LNCAP (cell line): Measurements from ENCODE around the gene HMGN4.

Experiments used
- TF ChIP-seq, protein P1 (sequence below): fragments of 450-650 bp; IDR thresholded peaks from 2 replicates; pipeline ENCODE4 v1.5.1; 2017; ENCODE audit warnings: mild to moderate bottlenecking

Gene HMGN4

DNA sequence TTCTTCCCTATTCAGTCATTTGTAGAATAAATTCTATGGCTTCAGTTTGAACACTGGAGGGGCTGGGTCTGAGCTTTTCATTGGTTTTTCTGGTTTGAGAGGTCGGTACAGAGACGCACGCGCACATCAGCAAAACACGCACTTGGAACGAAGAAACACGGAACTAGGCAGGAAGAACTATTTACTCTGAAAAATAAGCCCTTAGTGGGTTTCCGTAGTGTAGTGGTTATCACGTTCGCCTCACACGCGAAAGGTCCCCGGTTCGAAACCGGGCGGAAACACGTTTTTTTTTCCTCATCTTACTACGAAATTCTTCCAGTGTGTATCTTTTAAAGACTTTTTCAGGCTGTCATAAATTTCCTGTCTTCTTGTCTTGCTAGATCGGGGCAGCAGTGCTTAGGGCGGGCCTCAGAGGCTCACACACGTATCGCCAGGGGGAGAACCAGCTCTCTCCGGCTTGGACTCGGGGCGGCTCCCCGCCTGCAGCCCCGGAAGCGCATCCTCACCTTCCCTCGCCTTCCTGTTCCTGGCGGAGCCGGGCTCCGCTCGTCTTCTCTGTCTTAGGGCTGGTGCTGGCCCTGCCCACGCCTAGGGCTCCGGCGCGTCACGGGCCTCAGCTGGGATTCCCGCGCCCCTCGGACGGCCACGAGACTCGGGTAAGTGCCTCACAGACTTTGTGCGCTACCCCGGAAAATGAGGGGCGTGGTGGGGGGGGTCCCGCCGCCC lies at the start of gene HMGN4:
Gene HMGN4, plus strand, starts transcription at position 521 of the 726 bp plus-strand sequence. CDS start 6,841 bp downstream, outside the sequence.
- TF ChIP-seq, protein P1, sequence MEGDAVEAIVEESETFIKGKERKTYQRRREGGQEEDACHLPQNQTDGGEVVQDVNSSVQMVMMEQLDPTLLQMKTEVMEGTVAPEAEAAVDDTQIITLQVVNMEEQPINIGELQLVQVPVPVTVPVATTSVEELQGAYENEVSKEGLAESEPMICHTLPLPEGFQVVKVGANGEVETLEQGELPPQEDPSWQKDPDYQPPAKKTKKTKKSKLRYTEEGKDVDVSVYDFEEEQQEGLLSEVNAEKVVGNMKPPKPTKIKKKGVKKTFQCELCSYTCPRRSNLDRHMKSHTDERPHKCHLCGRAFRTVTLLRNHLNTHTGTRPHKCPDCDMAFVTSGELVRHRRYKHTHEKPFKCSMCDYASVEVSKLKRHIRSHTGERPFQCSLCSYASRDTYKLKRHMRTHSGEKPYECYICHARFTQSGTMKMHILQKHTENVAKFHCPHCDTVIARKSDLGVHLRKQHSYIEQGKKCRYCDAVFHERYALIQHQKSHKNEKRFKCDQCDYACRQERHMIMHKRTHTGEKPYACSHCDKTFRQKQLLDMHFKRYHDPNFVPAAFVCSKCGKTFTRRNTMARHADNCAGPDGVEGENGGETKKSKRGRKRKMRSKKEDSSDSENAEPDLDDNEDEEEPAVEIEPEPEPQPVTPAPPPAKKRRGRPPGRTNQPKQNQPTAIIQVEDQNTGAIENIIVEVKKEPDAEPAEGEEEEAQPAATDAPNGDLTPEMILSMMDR, result no peak

DNA sequence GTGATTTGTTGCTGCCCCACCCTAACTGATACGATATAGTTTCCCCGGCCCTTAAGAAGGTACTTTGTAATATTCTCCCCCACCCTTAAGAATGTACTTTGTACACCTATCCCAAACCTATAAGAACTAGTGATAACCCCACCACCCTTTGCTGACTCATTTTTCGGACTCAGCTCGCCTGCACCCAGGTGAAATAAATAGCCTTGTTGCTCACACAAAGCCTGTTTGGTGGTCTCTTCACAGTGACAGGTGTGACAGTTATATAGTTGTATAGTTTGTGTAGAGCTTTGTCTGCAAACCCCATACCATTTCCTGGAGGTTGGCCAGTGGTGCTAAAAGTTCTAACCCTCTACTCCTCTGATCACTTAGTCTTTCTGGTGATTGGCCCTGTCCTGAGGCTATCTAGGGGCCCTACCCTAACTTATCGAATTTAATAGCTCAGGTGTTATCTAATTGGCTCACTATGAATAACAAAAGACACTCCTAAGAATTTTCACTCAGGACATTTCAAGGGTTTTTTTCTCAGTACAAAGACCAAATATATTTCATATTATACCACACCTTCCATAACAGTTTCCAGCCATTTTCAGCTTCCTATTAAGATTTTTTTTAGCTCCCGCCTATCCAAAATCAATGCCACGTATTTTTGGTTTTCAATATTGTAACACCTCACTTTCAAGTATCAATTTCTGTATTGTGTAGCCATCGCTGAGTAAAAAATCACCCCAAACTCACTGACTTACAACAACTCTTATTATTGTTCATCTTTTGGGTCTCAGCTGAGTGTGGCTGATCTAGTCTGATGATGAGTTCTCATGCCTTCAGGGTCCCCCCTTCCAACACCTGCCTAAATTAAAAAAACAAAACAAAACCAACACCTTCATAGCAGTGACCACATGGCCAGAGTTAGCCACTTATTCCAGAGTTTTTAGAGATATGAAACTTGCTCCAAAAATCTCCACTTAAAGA lies 47.9 kb upstream of the HMGN4 start:
- TF ChIP-seq, protein P1, result no peak

DNA sequence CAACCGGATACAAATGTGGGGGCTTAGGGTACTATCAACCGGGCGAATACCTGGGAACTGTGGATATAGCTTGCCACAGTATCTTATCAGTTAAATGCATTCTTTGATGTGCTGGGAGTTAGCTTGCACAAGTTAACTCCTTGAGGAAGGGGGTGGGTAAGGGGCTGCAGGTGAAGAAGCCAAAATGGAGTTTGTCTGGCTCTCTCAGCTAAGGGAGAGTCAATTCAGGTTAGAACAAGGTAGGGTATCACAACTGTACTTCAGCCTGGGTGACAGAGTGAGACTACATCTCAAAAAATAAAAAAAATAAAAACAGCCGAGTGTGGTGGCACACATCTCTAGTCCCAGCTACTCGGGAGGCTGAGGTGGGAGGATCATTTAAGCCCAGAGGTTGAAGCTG lies 46.6 kb upstream of the HMGN4 start:
- TF ChIP-seq, protein P1, result no peak

DNA sequence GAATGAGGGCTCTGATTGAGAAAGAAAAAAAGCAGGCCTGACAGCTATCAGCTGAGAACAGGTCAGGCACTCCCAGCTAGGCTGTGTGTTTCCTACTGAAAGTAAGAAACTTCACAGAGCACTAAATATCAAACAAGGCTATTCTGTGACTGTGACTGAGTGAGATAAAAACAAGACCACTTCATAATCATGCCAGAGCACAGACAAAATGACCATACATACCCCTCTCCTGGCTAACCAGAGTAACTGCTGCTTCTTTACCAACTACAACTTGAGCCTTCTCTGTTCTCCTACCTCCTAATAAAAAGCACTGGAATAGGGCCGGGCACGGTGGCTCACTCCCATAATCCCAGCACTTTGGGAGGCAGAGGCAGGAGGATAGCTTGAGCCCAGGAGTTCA lies 44.9 kb upstream of the HMGN4 start:
- TF ChIP-seq, protein P1, result no peak

DNA sequence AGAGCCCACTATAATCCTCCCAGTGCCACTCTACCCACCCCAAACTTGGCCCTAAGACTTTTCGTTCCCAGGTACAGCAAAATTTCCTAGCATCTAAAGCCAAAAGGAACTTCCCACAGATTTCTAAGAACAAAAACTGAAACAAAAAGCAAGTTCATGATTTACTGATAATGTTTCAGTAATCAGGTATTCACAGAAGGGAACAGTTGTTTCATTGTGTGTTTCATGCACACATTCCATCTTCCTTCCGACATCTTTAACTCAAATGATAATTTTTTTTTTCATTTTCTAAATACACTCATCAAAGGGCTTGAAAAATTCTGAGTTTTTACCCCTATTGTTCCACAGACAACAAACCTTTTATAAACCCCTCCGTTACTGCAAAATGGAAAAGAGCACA lies 44.0 kb upstream of the HMGN4 start:
- TF ChIP-seq, protein P1, result no peak

DNA sequence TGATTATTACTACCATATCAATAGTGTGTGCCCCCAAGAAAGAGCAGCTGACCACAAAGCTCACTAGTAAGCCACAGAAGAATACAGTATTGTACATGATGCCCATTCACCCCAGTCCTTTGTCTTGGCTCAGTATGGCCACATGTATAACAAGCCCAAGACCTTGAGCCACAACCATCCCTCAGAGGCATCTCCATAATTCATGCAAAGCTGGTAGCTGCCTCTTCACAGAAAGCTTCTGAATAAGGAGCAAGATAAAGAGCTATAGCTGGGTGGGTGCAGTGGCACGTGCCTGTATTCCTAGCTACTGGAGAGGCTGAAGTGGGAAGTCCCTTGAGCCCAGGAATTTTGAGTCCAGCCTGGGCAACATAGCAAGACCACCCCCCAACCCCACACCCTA lies 42.9 kb upstream of the HMGN4 start:
- TF ChIP-seq, protein P1, result no peak

DNA sequence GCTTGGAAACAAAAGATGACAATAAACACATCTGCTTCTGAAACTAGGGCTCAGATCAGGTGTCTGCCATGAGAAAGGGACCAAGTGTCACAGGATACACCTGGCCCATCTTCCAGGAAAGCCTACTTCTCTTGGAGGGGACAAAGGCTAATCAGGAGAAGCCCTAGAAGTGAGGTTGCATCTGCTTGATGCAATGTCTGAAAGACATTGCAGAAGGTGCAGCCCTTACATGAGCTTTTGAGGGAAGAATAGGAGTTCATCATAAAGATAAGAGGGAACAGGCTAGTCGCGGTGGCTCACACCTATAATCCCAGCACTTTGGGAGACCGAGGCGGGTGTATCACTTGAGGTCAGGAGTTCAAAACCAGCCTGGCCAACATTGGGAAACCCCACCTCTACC lies 40.6 kb upstream of the HMGN4 start:
- TF ChIP-seq, protein P1, result no peak
